GM19238 (cell line): ENCODE data around the gene MYADML2.
"Not testable (repeated sequence)": the region's sequence is repeated elsewhere in the genome, so short reads cannot be mapped to it uniquely, and the experiment has no call there.

ENCODE experiments used
- DNase-seq: peaks from one replicate; pipeline ENCODE4 v3.0.0; 2011; ENCODE audit warnings: low spot score; ENCODE audit not compliant: insufficient read length

Gene MYADML2

GRCh38 chr17:81947189-81947588 lies at the start of gene MYADML2:
Gene MYADML2 (minus strand): TSS chr17:81947233. CDS start chr17:81941741, 5,492 bp downstream.
- no peak for DNase-seq

- no peak for DNase-seq
These were observed 49.3 kb upstream of the MYADML2 start for GRCh38 chr17:81996232-81996756.

- no peak for DNase-seq
These were observed 48.6 kb upstream of the MYADML2 start for GRCh38 chr17:81995463-81996231.

GRCh38 chr17:81994593-81995462 lies 47.8 kb upstream of the MYADML2 start:
- no peak for DNase-seq

- DNase-seq = no peak
These were observed 46.9 kb upstream of the MYADML2 start for GRCh38 chr17:81993729-81994592.

GRCh38 chr17:81992306-81993102 lies 45.5 kb upstream of the MYADML2 start:
- no peak for DNase-seq

GRCh38 chr17:81991684-81992305 lies 44.8 kb upstream of the MYADML2 start:
- no peak for DNase-seq

- no peak for DNase-seq
These were observed 44.0 kb upstream of the MYADML2 start for GRCh38 chr17:81990836-81991683.

- no peak for DNase-seq
These were observed 40.2 kb upstream of the MYADML2 start for GRCh38 chr17:81987161-81987770.

- DNase-seq = no peak
These were observed 39.6 kb upstream of the MYADML2 start for GRCh38 chr17:81986606-81987005.

- no peak for DNase-seq
These were observed 37.9 kb upstream of the MYADML2 start for GRCh38 chr17:81984773-81985410.

- no peak for DNase-seq
These were observed 36.8 kb upstream of the MYADML2 start for GRCh38 chr17:81983639-81984373.

- DNase-seq = no peak
These were observed 36.1 kb upstream of the MYADML2 start for GRCh38 chr17:81983011-81983638.

- not testable (repeated sequence) for DNase-seq
These were observed 34.5 kb upstream of the MYADML2 start for GRCh38 chr17:81981511-81981910.

GRCh38 chr17:81980707-81981343 lies 33.8 kb upstream of the MYADML2 start:
- DNase-seq = no peak

GRCh38 chr17:81980122-81980521 lies 33.1 kb upstream of the MYADML2 start:
- no peak for DNase-seq
